ENCODE measurements around the gene MACROD2.
A peak's percentile ranks its signal among the peaks of the same experiment; 100 is the strongest.

The MACROD2 gene

GRCh38 chr20:14950633-14951032 is 955.3 kb downstream of the MACROD2 start:
- DNase-seq (ENCODE audit: low read depth), result no peak
- no peak overlapping the region for H3K4me3 ChIP-seq (ENCODE audit: control insufficient read depth, low read depth, low read length)
- TF ChIP-seq, protein P1, sequence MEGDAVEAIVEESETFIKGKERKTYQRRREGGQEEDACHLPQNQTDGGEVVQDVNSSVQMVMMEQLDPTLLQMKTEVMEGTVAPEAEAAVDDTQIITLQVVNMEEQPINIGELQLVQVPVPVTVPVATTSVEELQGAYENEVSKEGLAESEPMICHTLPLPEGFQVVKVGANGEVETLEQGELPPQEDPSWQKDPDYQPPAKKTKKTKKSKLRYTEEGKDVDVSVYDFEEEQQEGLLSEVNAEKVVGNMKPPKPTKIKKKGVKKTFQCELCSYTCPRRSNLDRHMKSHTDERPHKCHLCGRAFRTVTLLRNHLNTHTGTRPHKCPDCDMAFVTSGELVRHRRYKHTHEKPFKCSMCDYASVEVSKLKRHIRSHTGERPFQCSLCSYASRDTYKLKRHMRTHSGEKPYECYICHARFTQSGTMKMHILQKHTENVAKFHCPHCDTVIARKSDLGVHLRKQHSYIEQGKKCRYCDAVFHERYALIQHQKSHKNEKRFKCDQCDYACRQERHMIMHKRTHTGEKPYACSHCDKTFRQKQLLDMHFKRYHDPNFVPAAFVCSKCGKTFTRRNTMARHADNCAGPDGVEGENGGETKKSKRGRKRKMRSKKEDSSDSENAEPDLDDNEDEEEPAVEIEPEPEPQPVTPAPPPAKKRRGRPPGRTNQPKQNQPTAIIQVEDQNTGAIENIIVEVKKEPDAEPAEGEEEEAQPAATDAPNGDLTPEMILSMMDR (conservative IDR thresholded peaks at IDR 0.05; ENCODE audit: control insufficient read depth, insufficient read depth, low read depth, low read length), result no peak

GRCh38 chr20:14951105-14951504 is 955.8 kb downstream of the MACROD2 start:
- TF ChIP-seq, protein P1 (conservative IDR thresholded peaks at IDR 0.05; ENCODE audit: control insufficient read depth, insufficient read depth, low read depth, low read length), result no peak
- no peak overlapping the region for H3K4me3 ChIP-seq (ENCODE audit: control insufficient read depth, low read depth, low read length)
- DNase-seq (ENCODE audit: low read depth), result peak; percentile 16

DNA sequence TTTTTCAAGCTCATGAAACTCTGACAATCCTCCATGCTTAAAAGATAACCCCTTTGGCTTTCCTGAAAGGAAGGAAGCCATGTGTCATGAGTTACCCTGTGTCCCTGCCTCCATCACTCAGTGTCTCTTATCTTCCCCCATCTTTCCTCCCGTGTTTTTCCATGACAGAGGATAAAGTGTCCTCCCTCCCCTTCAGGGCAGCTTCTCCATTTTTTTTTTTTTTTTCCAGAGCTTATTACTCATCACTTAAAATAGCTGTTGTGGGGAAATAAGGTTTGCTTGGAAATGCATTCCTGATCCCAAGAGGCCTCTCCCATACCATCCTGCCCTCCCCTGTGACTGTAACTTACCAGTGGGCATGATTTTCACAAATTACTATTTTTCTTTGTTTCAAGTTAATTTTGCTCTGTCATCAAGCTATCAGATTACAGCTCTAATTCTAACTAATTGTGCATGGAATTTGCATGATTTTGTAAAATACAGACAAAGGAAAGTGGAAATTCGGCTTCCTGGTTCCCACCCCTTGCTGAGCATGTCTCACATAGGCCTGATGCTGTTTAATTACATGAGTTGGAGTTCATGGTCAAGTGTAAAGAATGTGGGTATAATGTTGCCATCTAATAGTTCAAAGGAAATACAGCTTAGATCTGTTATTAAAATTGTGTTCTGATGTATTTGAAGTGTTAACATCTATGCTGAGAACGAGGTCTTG is 956.5 kb downstream of the MACROD2 start:
- DNase-seq (ENCODE audit: low read depth), result peak; percentile 62
- TF ChIP-seq, protein P1 (conservative IDR thresholded peaks at IDR 0.05; ENCODE audit: control insufficient read depth, insufficient read depth, low read depth, low read length), result no peak
- no peak overlapping the region for H3K4me3 ChIP-seq (ENCODE audit: control insufficient read depth, low read depth, low read length)

DNA sequence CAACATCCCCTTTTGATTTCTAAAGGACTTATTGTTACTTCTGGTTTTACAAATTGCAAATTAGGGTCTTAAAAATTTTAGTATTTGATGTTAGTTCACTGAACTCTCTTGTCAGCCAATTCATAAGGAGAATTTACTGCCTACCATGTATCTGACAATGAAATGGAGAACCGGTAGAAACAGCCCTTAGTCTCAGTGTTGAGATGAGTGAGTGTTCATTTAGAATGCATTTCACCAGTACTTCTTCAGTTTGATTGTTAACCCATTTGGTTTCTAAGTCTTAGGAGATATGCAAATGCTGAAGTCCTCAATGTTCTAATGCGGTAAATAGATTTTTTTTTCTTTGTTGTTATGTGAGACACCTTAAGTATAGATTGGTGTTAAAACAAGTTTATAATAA is 958.4 kb downstream of the MACROD2 start:
- no peak overlapping the region for H3K4me3 ChIP-seq (ENCODE audit: control insufficient read depth, low read depth, low read length)
- TF ChIP-seq, protein P1 (conservative IDR thresholded peaks at IDR 0.05; ENCODE audit: control insufficient read depth, insufficient read depth, low read depth, low read length), result no peak
- no peak for DNase-seq (ENCODE audit: low read depth)

GRCh38 chr20:14955399-14955798 is 960.1 kb downstream of the MACROD2 start:
- TF ChIP-seq, protein P1 (conservative IDR thresholded peaks at IDR 0.05; ENCODE audit: control insufficient read depth, insufficient read depth, low read depth, low read length), result no peak
- no peak for DNase-seq (ENCODE audit: low read depth)

DNA sequence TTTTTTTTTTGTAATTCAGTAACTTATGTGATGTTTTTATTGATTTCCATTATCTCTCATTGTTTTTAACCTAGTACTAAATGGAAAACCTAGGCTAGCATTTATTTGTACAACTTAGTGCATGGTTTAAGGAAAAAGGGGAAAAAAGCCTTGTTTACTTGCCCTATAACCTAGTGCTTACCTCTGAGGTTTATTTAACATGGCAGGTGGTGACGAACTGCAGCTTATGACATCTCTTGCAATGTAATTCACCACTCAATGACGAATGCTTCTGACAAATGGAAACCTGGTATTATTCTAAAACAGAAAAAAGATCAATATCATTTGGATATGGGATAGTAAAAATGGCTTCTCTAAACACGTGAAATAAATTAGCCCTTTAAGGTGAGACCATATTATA is 960.7 kb downstream of the MACROD2 start:
- H3K4me3 ChIP-seq (ENCODE audit: control insufficient read depth, low read depth, low read length), result no peak overlapping the region
- no peak for DNase-seq (ENCODE audit: low read depth)
- TF ChIP-seq, protein P1 (conservative IDR thresholded peaks at IDR 0.05; ENCODE audit: control insufficient read depth, insufficient read depth, low read depth, low read length), result no peak

More at GRCh38 chr20:14955399-14955798, 960.1 kb downstream of the MACROD2 start:
- no peak overlapping the region for H3K4me3 ChIP-seq (ENCODE audit: control insufficient read depth, low read depth, low read length)
